ENCODE data around the gene FBRS.
A peak's percentile ranks its signal among the peaks of the same experiment; 100 is the strongest.

DNA sequence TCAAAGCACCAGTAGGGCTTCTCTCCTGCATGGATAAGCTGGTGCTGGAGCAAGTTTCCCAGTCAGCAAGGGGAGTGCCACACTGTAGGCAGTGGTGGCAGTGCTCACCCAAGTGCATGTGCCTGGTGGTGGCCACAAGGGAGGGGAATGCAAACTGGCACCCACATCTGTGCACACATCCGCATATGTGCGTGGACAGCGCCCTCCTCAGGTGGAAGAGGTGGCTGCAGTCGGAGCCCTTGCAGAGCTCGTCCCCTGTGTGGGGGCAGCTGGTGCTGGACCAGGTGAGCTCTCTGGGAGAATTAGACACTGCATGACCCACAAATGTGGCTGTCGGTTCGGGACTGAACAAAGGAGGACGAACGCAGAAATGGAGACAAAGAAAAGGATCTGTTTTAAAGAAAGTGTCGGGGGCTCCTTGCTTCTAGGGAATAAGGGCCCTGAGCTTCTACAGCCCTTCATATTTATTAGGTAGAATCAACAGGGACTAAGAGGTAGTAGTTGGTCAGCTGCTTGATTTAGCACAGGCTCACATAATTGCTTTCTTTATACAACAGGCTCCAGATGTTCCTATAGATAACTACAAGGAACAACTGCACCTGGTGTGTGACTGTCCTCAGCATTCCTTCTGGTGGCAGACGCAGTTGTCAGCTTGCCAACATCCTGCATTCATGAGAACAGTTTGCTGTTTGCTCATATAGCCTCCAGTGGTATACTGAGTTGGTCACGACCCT, 42.7 kb upstream of the FBRS start:
- TF ChIP-seq, protein P1, sequence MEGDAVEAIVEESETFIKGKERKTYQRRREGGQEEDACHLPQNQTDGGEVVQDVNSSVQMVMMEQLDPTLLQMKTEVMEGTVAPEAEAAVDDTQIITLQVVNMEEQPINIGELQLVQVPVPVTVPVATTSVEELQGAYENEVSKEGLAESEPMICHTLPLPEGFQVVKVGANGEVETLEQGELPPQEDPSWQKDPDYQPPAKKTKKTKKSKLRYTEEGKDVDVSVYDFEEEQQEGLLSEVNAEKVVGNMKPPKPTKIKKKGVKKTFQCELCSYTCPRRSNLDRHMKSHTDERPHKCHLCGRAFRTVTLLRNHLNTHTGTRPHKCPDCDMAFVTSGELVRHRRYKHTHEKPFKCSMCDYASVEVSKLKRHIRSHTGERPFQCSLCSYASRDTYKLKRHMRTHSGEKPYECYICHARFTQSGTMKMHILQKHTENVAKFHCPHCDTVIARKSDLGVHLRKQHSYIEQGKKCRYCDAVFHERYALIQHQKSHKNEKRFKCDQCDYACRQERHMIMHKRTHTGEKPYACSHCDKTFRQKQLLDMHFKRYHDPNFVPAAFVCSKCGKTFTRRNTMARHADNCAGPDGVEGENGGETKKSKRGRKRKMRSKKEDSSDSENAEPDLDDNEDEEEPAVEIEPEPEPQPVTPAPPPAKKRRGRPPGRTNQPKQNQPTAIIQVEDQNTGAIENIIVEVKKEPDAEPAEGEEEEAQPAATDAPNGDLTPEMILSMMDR (IDR thresholded peaks at IDR 0.05) = peak; percentile 28 to 53 (median 42)
- no peak for TF ChIP-seq POLR2A (IDR thresholded peaks at IDR 0.05)

All from right lobe of liver (tissue), 4 donors.